ENCODE measurements around the gene FPGS.

- TF ChIP-seq POLR2A (IDR thresholded peaks at IDR 0.05) (no peak), CTCF (IDR thresholded peaks at IDR 0.05) (no peak)
These were observed 29.6 kb downstream of the FPGS start for GRCh38 chr9:127832248-127832647.
